ENCODE data around the gene LRRC40. TPM values are rescaled to one million over a fixed set of nuclear protein-coding genes. Genes with fewer than 3 reads are reported as not detected.

The LRRC40 gene
- total RNA-seq, 4 donors from 2014 or later, result 11.5 to 15.4 (median 14.6) TPM

DNA sequence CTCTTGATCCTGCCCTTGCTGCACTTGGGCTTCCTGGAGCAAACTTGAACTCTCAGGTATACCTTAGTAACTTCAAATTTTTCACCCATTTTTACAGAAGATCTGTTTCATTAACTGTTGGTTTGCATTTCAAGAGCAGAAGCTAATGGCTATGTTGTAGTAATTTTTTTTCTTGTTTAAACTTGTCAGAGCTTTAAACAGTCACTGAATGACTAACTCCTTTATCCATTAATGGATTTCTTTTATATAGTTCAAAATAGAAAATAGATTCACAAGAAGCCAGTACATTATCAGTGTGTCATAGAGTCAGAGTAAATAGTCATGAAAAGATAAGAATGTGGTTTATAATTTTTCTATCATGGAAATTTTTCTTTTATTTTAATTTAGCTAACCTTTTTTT lies 29.4 kb upstream of the LRRC40 start:
- no peaks in the 10 kb centered on the region for H3K9me3 ChIP-seq
- H3K4me3 ChIP-seq, result no peak overlapping the region
- no peaks in the 10 kb centered on the region for H3K4me1 ChIP-seq
- H3K36me3 ChIP-seq, result peaks cover 80 to 100% (median 96%) of the 10 kb centered on the region in 4 donors
- DNase-seq (ENCODE audit: extremely low spot score), result no peak
- no peak overlapping the region for H3K27ac ChIP-seq (replicated peaks in 1 of 4)
- intact Hi-C loops (cut with DNase I), result no loop called here
- TF ChIP-seq POLR2A (IDR thresholded peaks at IDR 0.05; ENCODE audit: low read depth) (no peak), EP300 (IDR thresholded peaks at IDR 0.05) (no peak)
- H3K27me3 ChIP-seq, result no peaks in the 10 kb centered on the region

- DNase-seq (ENCODE audit: extremely low spot score), result no peak
- H3K4me3 ChIP-seq, result no peak overlapping the region
- H3K27me3 ChIP-seq, result no peaks in the 10 kb centered on the region
- intact Hi-C loops (cut with DNase I), result no loop called here
- peaks cover 58 to 86% (median 80%) of the 10 kb centered on the region in 4 donors for H3K36me3 ChIP-seq
- no peaks in the 10 kb centered on the region for H3K9me3 ChIP-seq
- TF ChIP-seq POLR2AphosphoS5 (IDR thresholded peaks at IDR 0.05) (no peak), EP300 (IDR thresholded peaks at IDR 0.05) (no peak), CTCF (IDR thresholded peaks at IDR 0.05) (no peak), POLR2A (IDR thresholded peaks at IDR 0.05; ENCODE audit: low read depth) (no peak)
- peaks cover 14 to 27% (median 20%) of the 10 kb centered on the region in 4 donors for H3K4me1 ChIP-seq
- 98% methylated on average over 4 of the region's 4 CpGs for WGBS
- no peak overlapping the region for H3K27ac ChIP-seq (replicated peaks in 1 of 4)
Measured at GRCh38 chr1:70231475-70231874, 26.1 kb upstream of the LRRC40 start.

GRCh38 chr1:70228670-70229069 lies 23.3 kb upstream of the LRRC40 start:
- Histone ChIP-seq H3K27me3 (no peaks in the 10 kb centered on the region), H3K9me3 (no peaks in the 10 kb centered on the region), H3K27ac (replicated peaks in 1 of 4) (no peak overlapping the region), H3K36me3 (peaks cover 30 to 76% (median 62%) of the 10 kb centered on the region in 4 donors), H3K4me3 (no peak overlapping the region), H3K4me1 (peaks cover 34 to 49% (median 48%) of the 10 kb centered on the region in 4 donors)
- WGBS, result 90% methylated on average over 2 of the region's 2 CpGs
- intact Hi-C loops (cut with DNase I), result no loop called here
- no peak for DNase-seq (ENCODE audit: extremely low spot score)
- no peak for TF ChIP-seq CTCF (IDR thresholded peaks at IDR 0.05)
- no peak for TF ChIP-seq EP300 (IDR thresholded peaks at IDR 0.05)

DNA sequence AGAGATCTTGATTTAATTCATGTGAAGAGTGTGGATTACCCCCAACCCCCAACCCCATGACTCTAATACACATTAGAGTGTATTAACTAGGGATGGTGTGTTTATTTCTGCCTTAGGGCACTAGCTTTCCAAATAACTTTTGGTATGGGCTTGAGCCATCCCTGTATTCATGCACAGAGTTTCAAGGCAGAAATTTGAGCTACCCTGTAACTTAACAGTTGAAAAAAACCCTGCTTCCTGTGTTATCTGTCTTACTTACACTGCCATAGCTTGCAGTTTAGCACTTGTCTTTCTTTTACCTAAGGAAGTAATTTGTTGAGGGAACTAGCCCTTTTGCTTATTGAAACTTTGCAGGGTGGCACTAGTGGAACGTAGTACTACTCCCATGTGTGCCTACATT lies 22.1 kb upstream of the LRRC40 start:
- H3K4me1 ChIP-seq, result peaks cover 46 to 61% (median 61%) of the 10 kb centered on the region in 4 donors
- H3K27ac ChIP-seq (replicated peaks in 1 of 4), result no peak overlapping the region
- 33% methylated on average over 1 of the region's 1 CpG for WGBS
- DNase-seq (ENCODE audit: extremely low spot score), result no peak
- intact Hi-C loops (cut with DNase I), result no loop called here
- no peak for TF ChIP-seq EP300 (IDR thresholded peaks at IDR 0.05)
- no peak for TF ChIP-seq POLR2A (IDR thresholded peaks at IDR 0.05; ENCODE audit: low read depth)
- TF ChIP-seq CTCF (IDR thresholded peaks at IDR 0.05), result no peak
- no peaks in the 10 kb centered on the region for H3K9me3 ChIP-seq
- no peaks in the 10 kb centered on the region for H3K27me3 ChIP-seq
- no peak overlapping the region for H3K4me3 ChIP-seq
- H3K36me3 ChIP-seq, result peaks cover 18 to 71% (median 50%) of the 10 kb centered on the region in 4 donors

DNA sequence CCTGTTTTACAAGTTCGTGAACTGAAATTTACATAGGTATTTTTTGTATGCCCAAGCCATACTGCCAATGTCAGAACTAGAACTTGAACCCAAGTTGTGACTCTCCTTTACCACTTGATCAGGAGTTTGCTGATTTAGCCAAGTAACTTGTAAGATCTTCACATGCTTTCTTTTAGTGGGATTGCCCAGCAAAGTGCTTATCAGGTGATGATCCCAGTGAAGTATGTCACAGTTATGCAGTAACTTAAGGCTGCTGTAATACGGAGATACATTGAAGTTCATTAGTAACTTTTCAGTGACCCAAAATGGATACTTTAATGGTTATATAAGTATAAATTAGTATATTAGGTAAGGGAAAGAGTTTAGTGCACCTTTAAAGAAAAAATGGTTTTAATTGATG lies 19.6 kb upstream of the LRRC40 start:
- TF ChIP-seq POLR2A (IDR thresholded peaks at IDR 0.05; ENCODE audit: low read depth), result no peak
- TF ChIP-seq EP300 (IDR thresholded peaks at IDR 0.05), result no peak
- TF ChIP-seq POLR2AphosphoS5 (IDR thresholded peaks at IDR 0.05), result no peak
- no peak for TF ChIP-seq CTCF (IDR thresholded peaks at IDR 0.05)
- Histone ChIP-seq H3K4me1 (peaks cover 58 to 75% (median 74%) of the 10 kb centered on the region in 4 donors), H3K9me3 (no peaks in the 10 kb centered on the region), H3K4me3 (no peak overlapping the region), H3K36me3 (peaks cover 9 to 47% (median 26%) of the 10 kb centered on the region in 4 donors), H3K27me3 (no peaks in the 10 kb centered on the region), H3K27ac (replicated peaks in 1 of 4) (no peak overlapping the region)
- DNase-seq (ENCODE audit: extremely low spot score), result no peak
- WGBS, result 89% methylated on average over 2 of the region's 2 CpGs
- intact Hi-C loops (cut with DNase I), result no loop called here

Measured in esophagus muscularis mucosa (tissue), 4 donors.